ENCODE results near the gene CRY2.

Gene CRY2

DNA sequence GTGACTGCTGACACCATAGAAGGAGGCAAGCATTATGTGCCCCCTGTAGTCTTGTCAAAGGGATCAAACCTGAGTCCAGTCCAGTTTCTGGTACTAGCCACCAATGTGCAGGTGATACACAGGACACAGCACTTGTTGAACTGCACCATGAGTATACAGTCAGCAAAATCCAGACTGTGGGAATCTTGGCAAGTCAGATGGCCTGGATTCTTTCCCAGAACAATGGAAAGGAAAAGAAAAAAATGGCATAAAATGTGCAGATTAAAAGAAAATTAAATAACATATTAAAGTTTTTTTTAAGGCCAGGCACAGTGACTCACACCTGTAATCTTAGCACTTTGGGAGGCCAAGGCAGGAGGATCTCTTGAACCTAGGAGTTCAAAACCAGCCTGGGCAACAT lies 16.8 kb downstream of the CRY2 start:
- in situ Hi-C loops (cut with MboI; ENCODE audit: low pct_unique_long_range_greater_than_20kb, low sequenced_read_pairs, unreplicated experiment): no loop called here
- no peak for DNase-seq (ENCODE audit: low spot score)
- TF ChIP-seq, protein P1, sequence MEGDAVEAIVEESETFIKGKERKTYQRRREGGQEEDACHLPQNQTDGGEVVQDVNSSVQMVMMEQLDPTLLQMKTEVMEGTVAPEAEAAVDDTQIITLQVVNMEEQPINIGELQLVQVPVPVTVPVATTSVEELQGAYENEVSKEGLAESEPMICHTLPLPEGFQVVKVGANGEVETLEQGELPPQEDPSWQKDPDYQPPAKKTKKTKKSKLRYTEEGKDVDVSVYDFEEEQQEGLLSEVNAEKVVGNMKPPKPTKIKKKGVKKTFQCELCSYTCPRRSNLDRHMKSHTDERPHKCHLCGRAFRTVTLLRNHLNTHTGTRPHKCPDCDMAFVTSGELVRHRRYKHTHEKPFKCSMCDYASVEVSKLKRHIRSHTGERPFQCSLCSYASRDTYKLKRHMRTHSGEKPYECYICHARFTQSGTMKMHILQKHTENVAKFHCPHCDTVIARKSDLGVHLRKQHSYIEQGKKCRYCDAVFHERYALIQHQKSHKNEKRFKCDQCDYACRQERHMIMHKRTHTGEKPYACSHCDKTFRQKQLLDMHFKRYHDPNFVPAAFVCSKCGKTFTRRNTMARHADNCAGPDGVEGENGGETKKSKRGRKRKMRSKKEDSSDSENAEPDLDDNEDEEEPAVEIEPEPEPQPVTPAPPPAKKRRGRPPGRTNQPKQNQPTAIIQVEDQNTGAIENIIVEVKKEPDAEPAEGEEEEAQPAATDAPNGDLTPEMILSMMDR (IDR thresholded peaks at IDR 0.05; ENCODE audit: extremely low read depth, insufficient read depth, missing control alignments): no peak

DNA sequence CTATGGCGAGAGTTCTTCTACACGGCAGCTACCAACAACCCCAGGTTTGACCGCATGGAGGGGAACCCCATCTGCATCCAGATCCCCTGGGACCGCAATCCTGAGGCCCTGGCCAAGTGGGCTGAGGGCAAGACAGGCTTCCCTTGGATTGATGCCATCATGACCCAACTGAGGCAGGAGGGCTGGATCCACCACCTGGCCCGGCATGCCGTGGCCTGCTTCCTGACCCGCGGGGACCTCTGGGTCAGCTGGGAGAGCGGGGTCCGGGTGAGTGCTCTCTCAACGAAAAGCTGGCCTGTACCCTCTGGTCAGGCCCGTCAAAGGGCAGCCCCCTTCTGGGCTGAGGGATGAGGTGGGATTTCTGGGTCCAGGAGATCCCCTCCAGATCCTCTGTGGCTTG lies 22.3 kb downstream of the CRY2 start:
- no peak for DNase-seq (ENCODE audit: low spot score)
- TF ChIP-seq, protein P1 (IDR thresholded peaks at IDR 0.05; ENCODE audit: extremely low read depth, insufficient read depth, missing control alignments): no peak
- in situ Hi-C loops (cut with MboI; ENCODE audit: low pct_unique_long_range_greater_than_20kb, low sequenced_read_pairs, unreplicated experiment): no loop called here

DNA sequence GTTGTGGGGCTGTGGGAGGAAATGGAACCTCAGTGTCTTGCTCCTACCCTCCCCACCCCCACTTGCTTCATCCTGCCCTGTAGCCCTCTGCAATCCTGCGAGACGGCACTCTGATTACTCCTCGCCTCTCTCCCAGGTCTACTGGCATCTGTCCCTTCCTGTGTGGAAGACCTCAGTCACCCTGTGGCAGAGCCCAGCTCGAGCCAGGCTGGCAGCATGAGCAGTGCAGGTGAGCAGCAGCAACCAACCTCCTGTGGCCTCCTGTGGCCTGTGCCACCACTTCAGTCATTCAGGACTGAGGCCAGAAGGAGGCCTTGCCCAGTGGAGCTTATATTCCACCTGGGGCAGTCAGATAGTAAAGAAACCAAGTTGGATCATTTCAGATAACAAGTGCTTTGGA lies 23.4 kb downstream of the CRY2 start:
- TF ChIP-seq, protein P1 (IDR thresholded peaks at IDR 0.05; ENCODE audit: extremely low read depth, insufficient read depth, missing control alignments): no peak
- in situ Hi-C loops (cut with MboI; ENCODE audit: low pct_unique_long_range_greater_than_20kb, low sequenced_read_pairs, unreplicated experiment): no loop called here

DNA sequence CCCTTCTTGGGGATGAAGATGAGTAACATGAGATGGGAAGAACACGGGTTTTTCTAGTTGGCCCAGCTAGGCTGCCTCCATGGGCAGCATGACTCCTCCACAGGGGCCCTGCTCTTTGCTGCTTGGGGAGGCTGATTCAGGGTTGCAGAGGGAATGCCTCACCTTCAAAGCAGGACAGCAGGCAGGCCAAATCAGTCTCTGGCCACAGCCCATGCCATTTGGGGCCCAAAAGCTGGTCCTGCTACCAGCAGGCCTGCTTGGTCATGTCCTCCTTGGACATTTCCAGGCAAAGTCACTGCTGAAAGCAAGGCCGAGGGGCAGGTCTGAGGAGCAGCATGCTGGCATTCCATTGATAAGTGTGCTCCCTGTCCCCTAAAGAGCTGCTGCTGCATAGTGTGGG lies 24.4 kb downstream of the CRY2 start:
- TF ChIP-seq, protein P1 (IDR thresholded peaks at IDR 0.05; ENCODE audit: extremely low read depth, insufficient read depth, missing control alignments): no peak
- in situ Hi-C loops (cut with MboI; ENCODE audit: low pct_unique_long_range_greater_than_20kb, low sequenced_read_pairs, unreplicated experiment): no loop called here
- DNase-seq (ENCODE audit: low spot score): no peak

More for the DNA sequence above, 23.4 kb downstream of the CRY2 start:
- no peak for DNase-seq (ENCODE audit: low spot score)

DNA sequence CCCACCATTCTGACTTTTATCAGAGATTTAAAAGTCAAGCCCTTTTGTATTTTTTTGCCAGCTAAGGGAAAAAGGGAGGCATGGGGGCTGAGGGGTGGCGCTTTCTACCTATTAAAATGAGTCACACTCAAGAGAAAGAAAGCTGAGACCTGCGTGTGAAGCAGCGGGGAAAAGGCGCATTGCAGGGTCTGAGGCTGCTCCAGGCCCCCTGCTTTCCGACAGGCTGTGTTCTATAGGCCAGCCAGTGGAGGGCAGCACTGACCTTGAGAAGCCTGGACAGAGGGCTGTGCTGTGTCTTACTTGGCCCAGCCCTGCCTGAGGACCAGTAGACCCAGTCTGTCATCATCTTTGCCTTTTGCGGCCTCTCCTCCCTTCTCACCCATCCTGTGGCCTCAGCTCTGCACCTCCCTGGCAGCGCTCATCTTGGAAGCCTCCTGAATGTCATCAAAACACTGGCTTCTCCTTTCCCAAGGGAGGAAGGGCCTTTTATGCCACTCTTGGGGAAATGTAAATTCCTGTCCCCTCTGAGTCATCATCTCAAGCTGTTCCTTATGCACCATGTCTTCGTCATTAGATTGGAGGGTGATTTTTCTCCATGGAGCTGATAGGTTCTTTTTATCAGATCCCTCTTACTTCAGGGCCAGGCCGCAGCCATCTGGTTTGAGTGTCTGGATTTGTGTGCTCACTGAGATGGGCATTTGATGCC lies 25.5 kb downstream of the CRY2 start:
- in situ Hi-C loops (cut with MboI; ENCODE audit: low pct_unique_long_range_greater_than_20kb, low sequenced_read_pairs, unreplicated experiment): no loop called here
- TF ChIP-seq, protein P1 (IDR thresholded peaks at IDR 0.05; ENCODE audit: extremely low read depth, insufficient read depth, missing control alignments): peak; percentile 74
- peak; percentile 54 for DNase-seq (ENCODE audit: low spot score)

DNA sequence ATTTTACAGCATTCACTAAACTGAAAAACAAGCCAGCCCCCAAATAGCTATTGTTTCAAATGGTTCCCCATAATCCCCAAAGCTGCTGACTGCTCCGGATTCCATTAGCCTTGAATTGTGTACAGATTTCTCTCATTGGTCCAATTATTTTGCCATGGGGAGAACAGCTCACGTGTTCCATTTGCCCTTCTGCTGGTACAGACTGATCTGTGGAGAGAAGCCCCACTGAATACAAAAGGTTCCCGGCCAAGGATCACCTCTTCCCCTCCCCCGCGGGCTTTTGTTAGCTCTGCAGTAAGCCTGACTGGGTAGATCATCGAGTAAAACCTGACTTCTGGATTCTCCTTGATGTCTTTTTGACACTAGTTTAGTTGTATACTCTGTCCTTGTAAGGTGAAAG lies 29.1 kb downstream of the CRY2 start:
- in situ Hi-C loops (cut with MboI; ENCODE audit: low pct_unique_long_range_greater_than_20kb, low sequenced_read_pairs, unreplicated experiment): no loop called here
- DNase-seq (ENCODE audit: low spot score): no peak
- TF ChIP-seq, protein P1 (IDR thresholded peaks at IDR 0.05; ENCODE audit: extremely low read depth, insufficient read depth, missing control alignments): no peak
